Activated naive CD8-positive, alpha-beta T cell treated with anti-CD3 and anti-CD28 coated beads, Interleukin-2, amount 50 U/mL, for 16 hours (primary cell): ENCODE results near the gene HOXA5.
A peak's percentile ranks its signal among the peaks of the same experiment; 100 is the strongest.

Experiments used
- DNase-seq: peaks from one replicate; pipeline ENCODE4 v3.0.0-alpha.2; 2020; ENCODE audit warnings: low read depth, low spot score

The HOXA5 gene

GRCh38 chr7:27171637-27172314, 28.3 kb upstream of the HOXA5 start:
- no peak for DNase-seq

DNA sequence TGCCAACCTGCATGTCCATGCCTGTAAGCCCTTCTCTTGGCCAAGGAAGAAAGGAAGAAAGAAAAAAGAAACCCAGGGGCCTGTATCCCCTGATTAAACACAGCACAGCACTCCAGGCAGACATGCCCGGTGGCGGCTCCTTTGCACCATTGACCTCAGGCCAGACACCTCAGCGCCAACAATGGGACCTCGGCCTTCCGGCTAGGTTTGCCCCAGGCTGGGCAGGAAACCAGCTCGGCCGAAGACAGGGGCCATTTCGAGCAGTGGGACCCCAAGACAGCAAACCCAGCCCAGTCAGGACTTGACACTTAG, 27.8 kb upstream of the HOXA5 start:
- no peak for DNase-seq

- DNase-seq, result no peak
These were observed 27.2 kb upstream of the HOXA5 start for GRCh38 chr7:27170426-27171324.

GRCh38 chr7:27169658-27170425, 26.4 kb upstream of the HOXA5 start:
- no peak for DNase-seq

DNA sequence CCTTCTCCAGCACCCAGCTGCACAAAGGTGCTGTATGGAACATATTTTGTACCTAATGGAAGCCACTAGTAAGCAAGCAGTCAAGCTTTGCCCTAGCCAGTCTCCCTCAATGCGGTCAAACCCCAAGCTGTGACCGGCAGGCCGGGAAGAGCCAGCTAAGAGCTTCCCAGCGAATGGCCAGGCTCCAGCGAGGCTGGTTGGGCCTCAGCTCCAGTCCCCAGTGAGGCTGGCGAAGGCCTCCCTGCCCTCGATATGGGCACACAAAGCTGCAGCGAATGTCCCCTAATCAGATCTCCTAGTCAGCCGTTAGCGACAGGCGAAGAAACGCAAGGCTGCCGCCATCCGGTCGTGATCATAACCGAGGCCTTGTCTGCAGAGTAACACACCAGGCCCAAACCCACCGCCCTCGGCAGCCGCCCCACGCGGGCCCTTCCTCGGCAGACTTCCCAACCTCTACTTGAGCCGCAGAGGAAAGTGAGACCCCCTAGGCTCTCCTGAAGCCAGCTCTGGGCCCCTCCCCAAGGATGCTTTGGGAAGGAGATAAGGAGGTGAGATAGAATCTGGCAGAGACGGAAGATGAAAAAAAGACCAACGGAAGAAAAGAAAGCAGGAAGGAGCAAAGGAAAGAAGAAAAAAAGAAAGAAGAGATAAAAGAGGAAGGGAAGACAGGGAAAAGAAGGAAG, 24.9 kb upstream of the HOXA5 start:
- DNase-seq, result no peak

- no peak for DNase-seq
These were observed 24.4 kb upstream of the HOXA5 start for GRCh38 chr7:27167916-27168264.

DNA sequence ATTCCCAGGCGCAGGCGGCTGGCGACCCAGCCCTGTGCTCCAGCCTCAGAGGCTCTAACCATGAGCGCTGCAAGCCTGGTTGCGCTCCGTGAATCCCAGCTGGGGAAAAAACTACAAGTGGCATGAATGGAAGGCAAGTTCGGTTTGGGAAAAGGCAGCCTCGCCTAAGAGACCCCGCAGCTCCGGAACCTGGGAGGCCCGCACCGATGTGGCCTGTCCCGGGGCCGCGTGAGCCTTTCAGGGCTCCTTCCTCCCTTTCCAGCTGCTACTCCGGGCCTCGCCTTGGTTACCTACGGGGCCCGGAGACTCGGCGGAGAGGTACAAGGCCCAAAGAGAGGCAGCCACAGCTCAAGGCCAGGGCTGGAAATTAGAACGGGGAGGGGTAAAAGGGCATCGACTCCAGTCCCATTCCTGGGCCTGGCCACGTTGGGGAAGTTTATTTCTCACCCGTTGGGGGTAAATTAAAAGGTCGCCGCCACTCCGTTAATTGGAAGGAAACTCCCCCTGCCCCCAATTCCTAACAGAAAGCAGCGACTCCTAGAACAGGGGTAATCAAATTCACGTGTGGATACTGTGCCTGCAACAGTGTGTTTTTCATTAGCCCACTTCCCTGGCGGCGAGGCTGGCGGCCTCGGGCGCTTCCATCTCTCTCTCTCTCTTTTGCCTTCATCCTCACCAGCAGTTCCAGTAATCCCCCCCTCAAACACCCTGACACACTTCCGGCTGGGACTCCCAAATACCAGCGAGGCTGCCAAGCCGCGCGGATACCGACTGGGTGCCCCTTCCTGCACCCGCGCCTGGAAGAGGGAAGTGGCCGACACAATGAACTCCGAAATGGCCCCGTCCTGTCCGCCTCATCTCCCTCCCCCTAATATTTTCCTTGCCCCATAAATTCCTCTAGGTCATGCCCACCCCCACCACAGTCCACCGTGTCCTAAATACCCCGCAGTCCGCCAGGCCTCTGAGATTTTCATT, 23.3 kb upstream of the HOXA5 start:
- no peak for DNase-seq

DNA sequence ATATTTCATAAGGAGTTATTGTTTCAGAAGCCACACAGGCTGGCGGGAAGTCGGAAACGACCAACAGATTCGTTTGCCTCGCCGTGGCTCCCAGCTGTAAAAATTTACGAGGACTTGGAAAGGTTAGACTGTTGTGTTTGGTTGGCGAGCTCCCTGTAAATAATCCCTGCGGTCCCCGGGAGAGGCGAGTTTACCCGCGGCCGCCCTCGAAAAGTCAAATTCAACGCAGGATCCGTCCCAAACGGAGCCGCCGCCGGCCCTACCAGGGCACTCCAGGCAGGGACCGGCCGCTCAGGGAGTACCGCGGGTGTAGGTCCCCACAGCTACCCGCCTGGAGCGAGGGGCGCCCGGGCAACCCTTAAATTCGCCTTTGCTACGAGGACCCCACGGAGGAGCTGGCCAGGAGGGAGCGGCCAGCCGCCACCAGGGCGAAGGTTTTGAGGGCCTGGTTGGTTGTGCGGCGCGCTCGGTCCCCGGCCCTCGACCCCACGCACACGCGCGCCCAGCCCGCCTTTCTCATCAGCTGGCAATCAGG, 22.6 kb upstream of the HOXA5 start:
- DNase-seq, result no peak

GRCh38 chr7:27165089-27165995, 21.9 kb upstream of the HOXA5 start, which contains the start of gene HOXA9:
Gene HOXA9 (minus strand): TSS chr7:27165537. CDS start chr7:27165457, 80 bp downstream.
- no peak for DNase-seq

GRCh38 chr7:27164367-27165088, 21.0 kb upstream of the HOXA5 start:
- no peak for DNase-seq

DNA sequence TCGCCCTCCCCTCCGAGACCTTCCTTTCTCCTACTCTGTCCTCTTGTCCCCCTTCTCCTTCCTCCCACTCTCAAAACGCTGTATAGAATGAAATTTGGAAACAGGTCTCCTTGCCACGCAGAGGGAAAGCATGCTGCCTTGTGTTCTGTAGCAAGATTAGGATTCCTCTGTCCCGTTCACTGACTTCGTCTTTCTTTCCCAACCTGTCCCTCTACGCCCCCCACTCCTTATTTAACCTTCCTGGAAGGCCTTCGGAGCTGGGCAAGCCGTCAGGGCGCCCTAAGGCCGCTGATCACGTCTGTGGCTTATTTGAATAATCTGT, 20.5 kb upstream of the HOXA5 start:
- DNase-seq, result no peak

DNA sequence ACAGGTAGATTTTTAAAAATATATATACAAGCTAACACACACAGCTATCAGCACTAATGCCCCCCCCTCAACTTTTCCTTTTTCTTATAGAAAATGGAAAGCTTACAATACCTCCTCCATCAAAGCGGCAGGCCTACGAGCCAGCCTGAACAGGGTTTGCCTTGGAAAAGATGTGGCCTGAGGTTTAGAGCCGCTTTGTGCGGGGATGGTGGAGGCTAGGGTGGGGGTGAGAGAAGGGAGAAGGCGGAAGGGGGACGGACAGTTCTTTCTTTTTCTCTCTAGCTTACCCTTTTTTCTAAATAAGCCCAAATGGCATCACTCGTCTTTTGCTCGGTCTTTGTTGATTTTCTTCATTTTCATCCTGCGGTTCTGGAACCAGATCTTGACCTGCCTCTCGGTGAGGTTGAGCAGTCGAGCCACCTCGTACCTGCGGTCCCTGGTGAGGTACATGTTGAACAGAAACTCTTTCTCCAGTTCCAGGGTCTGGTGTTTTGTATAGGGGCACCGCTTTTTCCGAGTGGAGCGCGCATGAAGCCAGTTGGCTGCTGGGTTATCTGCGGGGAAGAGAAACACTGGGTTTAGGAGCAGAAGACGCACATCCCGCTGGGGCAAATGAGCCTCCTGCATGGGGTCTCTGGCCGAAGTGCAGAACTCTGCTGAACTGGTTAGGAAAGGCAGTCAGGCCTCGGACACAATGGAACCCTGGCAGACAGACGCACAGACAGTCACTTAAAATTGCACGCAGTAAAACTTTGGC, 20.0 kb upstream of the HOXA5 start:
- no peak for DNase-seq

GRCh38 chr7:27162561-27163287, 19.2 kb upstream of the HOXA5 start:
- no peak for DNase-seq

- no peak for DNase-seq
These were observed 18.5 kb upstream of the HOXA5 start for GRCh38 chr7:27161721-27162560.

DNA sequence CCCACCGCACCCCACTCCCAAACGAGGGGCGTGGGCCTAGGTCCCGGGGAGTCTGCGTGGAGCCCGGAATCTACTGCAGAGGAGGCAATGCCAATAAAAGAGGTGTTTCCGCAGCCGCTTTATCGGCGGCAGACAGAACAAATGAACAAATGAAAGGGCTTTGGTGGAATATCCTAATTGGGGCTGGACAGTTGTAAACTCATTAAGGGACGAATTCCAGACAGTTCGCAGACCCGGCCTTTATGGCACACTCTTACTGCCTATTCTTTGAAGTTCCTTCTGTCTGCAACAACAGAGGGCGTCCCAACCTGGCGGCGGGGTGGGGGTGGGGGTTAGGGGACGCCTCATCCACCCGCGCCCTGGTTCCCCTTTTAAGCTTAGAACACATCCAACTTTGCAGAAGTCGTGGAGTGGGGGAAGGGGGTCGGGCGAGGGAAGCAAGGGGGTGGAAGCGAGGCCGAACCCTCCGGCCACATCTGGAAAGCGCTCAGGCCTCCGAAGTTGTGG, 17.8 kb upstream of the HOXA5 start:
- no peak for DNase-seq

DNA sequence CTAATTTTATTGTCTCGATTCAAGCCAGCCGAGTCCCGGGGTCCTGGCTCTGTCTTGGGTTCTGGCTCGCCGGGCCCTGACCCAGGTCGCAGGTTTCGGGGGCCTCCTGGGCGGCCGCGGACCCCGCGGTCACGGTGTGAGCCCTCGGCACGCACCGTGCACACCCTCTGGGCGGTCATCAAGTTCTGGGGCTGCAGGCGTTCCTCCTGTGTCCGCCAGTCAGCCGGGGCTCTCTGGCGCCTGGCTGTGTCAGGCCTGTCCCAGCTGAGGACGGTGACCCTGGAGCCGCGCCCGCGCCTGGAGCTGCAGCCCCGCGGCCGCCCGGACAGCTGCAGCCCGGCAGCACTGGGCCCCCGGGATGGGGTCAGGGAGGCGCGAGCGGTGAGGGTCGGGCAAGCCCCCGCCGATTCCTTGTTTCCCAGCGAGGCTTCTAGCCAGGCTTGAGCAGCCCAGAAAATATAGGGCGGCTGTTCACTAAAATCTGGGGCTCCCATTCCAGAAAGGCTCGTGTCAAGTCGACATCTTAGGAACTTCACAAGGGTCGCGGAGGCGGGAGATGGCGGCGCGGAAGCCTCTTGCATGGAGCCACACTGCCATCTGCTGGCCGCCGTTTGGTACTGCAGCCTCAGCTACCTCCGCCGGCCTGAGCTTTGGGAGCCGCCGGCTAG, 17.2 kb upstream of the HOXA5 start:
- peak; percentile 71 for DNase-seq
